Measurements from ENCODE around the gene MPC1L. TPM values are rescaled to one million over a fixed set of nuclear protein-coding genes. Genes with fewer than 3 reads are reported as not detected.

MPC1L gene
- total RNA-seq, 4 donors from 2014 or later, result not detected

DNA sequence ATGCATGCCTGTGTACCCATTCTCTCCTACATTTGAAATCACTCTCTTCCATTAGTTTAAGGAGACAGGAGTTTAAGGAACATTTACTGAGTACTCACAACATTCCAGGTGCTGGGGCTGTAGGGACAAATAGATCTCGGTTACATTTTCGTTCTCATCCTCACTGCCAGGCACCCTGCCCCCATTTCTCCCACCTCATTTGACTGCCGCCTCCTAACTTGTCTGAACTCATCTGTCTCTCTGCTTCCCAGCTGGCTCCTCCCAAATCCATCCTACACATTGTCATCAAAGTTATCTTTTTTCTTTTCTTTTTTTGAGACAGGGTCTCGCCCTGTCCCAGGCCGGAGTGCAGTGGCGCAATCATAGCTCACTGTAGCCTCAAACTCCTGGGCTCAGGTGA is 19.8 kb upstream of the MPC1L start:
- 80 to 86% methylated on average over 6 of the region's 6 CpGs for WGBS, 2 donors
- TF ChIP-seq, protein P1, sequence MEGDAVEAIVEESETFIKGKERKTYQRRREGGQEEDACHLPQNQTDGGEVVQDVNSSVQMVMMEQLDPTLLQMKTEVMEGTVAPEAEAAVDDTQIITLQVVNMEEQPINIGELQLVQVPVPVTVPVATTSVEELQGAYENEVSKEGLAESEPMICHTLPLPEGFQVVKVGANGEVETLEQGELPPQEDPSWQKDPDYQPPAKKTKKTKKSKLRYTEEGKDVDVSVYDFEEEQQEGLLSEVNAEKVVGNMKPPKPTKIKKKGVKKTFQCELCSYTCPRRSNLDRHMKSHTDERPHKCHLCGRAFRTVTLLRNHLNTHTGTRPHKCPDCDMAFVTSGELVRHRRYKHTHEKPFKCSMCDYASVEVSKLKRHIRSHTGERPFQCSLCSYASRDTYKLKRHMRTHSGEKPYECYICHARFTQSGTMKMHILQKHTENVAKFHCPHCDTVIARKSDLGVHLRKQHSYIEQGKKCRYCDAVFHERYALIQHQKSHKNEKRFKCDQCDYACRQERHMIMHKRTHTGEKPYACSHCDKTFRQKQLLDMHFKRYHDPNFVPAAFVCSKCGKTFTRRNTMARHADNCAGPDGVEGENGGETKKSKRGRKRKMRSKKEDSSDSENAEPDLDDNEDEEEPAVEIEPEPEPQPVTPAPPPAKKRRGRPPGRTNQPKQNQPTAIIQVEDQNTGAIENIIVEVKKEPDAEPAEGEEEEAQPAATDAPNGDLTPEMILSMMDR (IDR thresholded peaks at IDR 0.05), result no peak
- TF ChIP-seq POLR2A (IDR thresholded peaks at IDR 0.05), result no peak
- H3K4me3 ChIP-seq (ENCODE audit: low read depth, poor library complexity, severe bottlenecking), result no peak overlapping the region
- DNase-seq (ENCODE audit: low spot score in 2 of 2), result no peak
- intact Hi-C loops (cut with DNase I; ENCODE audit: low total_unique reads), result no loop called here

DNA sequence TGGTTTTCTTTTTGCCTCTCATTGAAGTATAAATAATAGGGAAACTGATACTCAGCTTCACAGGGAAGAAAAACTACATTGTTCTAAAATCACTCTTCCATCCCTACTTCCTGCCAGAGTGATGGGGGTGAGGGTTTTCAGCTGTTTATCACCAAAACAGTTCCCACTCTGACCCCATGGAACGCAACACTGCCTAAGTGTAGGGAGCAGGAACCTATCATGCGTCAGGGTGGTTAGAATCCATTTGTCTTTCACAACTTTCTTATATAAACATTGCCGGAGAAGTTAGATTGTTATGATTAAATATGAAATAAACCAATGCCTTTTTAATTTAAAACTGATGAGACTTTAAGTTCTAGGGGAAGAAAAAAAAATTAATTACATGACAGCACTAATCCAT is 15.8 kb upstream of the MPC1L start:
- no peak for DNase-seq (ENCODE audit: low spot score in 2 of 2)
- TF ChIP-seq, protein P1 (IDR thresholded peaks at IDR 0.05), result no peak
- TF ChIP-seq POLR2A (IDR thresholded peaks at IDR 0.05), result no peak
- 76 to 82% methylated on average over 3 of the region's 3 CpGs for WGBS, 2 donors
- intact Hi-C loops (cut with DNase I; ENCODE audit: low total_unique reads), result no loop called here
- H3K4me3 ChIP-seq (ENCODE audit: low read depth, poor library complexity, severe bottlenecking), result no peak overlapping the region

DNA sequence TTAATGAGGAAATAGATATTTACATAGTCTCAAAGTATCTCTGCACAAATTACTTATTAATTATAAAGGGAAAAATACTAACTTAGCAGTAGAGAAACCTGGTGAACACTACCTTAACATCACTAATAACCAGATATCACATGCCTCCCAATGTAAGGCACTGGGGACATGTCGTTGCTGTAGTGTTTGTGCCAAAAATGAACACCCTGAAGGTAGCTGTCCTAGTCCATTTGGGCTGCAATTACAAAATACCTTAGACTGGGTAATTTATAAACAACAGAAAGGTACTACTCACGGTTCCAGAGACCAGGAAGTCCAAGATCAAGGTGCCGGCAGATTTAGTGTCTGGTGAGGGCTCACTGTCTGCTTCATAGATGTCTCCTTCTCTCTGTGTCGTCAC is 10.7 kb upstream of the MPC1L start:
- intact Hi-C loops (cut with DNase I; ENCODE audit: low total_unique reads), result no loop called here
- DNase-seq (ENCODE audit: low spot score in 2 of 2), result no peak
- TF ChIP-seq, protein P1 (IDR thresholded peaks at IDR 0.05), result no peak
- no peak for TF ChIP-seq POLR2A (IDR thresholded peaks at IDR 0.05)
- H3K4me3 ChIP-seq (ENCODE audit: low read depth, poor library complexity, severe bottlenecking), result no peak overlapping the region
- 40 to 49% methylated on average over 4 of the region's 4 CpGs for WGBS, 2 donors

DNA sequence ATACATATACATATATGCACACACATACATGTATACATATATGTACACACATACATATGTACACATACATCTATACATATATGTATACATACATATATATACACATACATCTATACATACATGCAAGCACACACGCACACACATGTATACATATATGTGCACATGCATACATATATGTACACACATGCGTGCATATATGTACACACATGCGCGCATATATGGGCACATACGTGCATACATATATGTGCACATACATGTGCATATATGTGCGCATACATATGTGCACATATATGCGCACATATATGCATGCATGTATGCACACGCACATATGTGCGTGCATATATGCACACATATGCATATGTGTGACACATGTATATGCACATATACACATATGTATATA is 7.3 kb upstream of the MPC1L start:
- TF ChIP-seq, protein P1 (IDR thresholded peaks at IDR 0.05), result no peak
- TF ChIP-seq POLR2A (IDR thresholded peaks at IDR 0.05), result no peak
- 82 to 84% methylated on average over 9 of the region's 9 CpGs for WGBS, 2 donors
- intact Hi-C loops (cut with DNase I; ENCODE audit: low total_unique reads), result no loop called here
- no peak for DNase-seq (ENCODE audit: low spot score in 2 of 2)
- H3K4me3 ChIP-seq (ENCODE audit: low read depth, poor library complexity, severe bottlenecking), result no peak overlapping the region

DNA sequence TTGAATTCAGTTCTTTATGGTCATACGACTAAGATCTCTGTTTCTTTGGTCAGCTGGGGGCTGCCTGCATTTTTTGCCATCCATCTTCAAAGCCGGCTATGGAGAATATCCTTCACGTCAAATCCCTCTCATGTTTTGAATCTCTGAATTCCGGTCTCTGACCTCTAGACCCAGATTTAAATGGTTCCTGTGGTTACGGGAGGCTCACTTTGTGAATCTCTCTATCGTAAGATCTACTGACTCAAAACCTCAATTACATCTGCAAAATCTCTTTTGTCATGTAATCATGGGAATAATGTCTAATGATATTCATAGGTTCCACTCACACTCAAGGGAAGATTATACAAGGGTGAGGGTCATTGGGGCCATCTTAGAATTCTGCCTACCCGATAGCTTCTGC is 5.7 kb upstream of the MPC1L start:
- TF ChIP-seq, protein P1 (IDR thresholded peaks at IDR 0.05), result no peak
- no peak for TF ChIP-seq POLR2A (IDR thresholded peaks at IDR 0.05)
- no peak overlapping the region for H3K4me3 ChIP-seq (ENCODE audit: low read depth, poor library complexity, severe bottlenecking)
- intact Hi-C loops (cut with DNase I; ENCODE audit: low total_unique reads), result no loop called here
- DNase-seq (ENCODE audit: low spot score in 2 of 2), result no peak
- 79 to 86% methylated on average over 7 of the region's 7 CpGs for WGBS, 2 donors

DNA sequence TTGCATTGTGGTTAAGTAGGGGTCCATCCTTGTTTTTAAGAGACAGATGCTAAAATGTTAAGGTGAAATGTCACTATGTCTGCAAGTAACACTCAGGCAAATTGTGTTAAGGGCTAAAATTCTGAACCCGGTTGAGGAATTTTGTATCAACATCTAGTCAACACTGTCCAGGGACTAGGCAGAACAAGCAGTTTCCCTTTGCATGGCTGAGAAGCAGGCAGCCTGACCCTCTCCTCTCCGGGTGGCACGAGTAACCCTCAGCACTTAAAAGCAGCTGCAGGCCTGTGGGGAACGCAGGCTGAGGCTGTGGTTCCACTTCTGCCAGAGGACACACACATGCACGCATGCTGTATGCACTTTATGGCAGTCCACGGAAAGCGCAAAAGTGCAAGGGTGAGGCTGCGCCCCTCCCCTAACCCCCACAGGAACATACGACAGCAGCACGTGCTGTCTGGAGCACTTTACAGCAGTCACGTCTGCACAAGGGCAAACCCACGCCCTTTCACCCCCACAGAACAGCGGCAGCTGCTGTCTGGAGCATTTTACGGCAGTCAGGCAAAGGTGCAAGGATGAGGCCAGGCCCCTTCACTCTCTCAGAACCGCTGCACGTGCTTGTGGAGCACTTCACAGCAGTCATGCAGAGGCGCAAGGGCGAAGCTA is 619 bp upstream of the MPC1L start:
- no peak for TF ChIP-seq POLR2A (IDR thresholded peaks at IDR 0.05)
- TF ChIP-seq, protein P1 (IDR thresholded peaks at IDR 0.05), result no peak
- H3K4me3 ChIP-seq (ENCODE audit: low read depth, poor library complexity, severe bottlenecking), result no peak overlapping the region
- DNase-seq (ENCODE audit: low spot score in 2 of 2), result no peak
- 69 to 81% methylated on average over 9 to 18 of the region's 18 CpGs for WGBS, 2 donors
- intact Hi-C loops (cut with DNase I; ENCODE audit: low total_unique reads), result no loop called here

Data from lower leg skin (tissue), 4 donors.